Adipocyte (in vitro differentiated cells): ENCODE measurements around the gene FBLN1.
"Not testable (repeated sequence)": the region's sequence is repeated elsewhere in the genome, so short reads cannot be mapped to it uniquely, and the experiment has no call there.

Source experiments
- DNase-seq: peaks from one replicate; pipeline ENCODE4 v3.0.0-alpha.2; 2015; ENCODE audit warnings: low read depth
- H3K27me3 ChIP-seq: replicated peaks from 2 replicates; pipeline ENCODE4 v1.7.0; 2013; ENCODE audit warnings: mild to moderate bottlenecking, low read length, moderate library complexity; ENCODE audit not compliant: control insufficient read depth, insufficient read depth
- H3K36me3 ChIP-seq: 2 replicates; pipeline ENCODE4 v1.7.0; 2013; ENCODE audit warnings: low read length, mild to moderate bottlenecking, moderate library complexity; ENCODE audit not compliant: control insufficient read depth, insufficient read depth, severe bottlenecking
- H3K4me1 ChIP-seq: 2 replicates; pipeline ENCODE4 v1.7.0; 2013; ENCODE audit warnings: mild to moderate bottlenecking, low read length, moderate library complexity; ENCODE audit not compliant: control insufficient read depth, insufficient read depth
- H3K4me3 ChIP-seq: 2 replicates; pipeline ENCODE4 v1.7.0; 2013; ENCODE audit warnings: mild to moderate bottlenecking, low read length, moderate library complexity
- H3K9ac ChIP-seq: 2 replicates; pipeline ENCODE4 v1.7.0; 2013; ENCODE audit warnings: mild to moderate bottlenecking, low read length, moderate library complexity
- H3K9me3 ChIP-seq: 2 replicates; pipeline ENCODE4 v1.7.0; 2013; ENCODE audit warnings: mild to moderate bottlenecking, low read length, moderate library complexity; ENCODE audit not compliant: control insufficient read depth

Gene FBLN1

DNA sequence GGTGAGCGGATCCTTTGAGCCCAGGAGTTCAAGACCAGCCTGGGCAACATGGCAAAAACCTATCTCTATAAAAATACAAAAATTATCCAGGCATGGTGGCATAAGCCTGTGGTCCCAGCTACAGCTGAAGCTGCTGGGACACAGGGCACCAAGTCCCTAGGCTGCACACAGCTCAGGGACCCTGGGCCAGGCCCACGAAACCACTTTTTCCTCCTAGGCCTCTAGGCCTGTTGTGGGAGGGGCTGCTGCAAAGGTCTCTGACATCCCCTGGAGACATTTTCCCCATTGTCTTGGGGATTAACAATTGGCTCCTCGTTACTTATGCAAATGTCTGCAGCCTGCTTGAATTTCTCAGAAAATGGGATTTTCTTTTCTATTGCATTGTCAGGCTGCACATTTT is 39.0 kb upstream of the FBLN1 start:
- H3K9me3 ChIP-seq: peaks cover 16% of the 10 kb centered on the region
- not testable (repeated sequence) for DNase-seq, H3K9ac ChIP-seq, H3K36me3 ChIP-seq, H3K27me3 ChIP-seq, H3K4me3 ChIP-seq
- H3K4me1 ChIP-seq: peaks cover 16% of the 10 kb centered on the region

DNA sequence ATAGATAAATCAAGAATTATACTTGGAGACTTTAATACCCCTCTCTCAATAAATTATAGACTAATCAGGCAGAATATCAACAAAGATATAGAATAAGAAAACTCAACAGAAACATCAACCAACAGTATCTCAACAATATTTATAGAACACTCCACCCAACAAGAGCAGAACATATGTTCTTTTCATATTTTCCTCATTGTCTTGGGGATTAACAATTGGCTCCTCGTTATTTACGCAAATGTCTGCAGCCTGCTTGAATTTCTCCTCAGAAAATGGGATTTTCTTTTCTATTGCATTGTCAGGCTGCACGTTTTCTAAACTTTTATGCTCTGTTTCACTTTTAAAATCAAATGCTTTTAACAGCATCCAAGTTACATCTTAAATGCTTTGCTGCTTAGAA is 37.0 kb upstream of the FBLN1 start:
- no peaks in the 10 kb centered on the region for H3K27me3 ChIP-seq
- no peak for DNase-seq
- H3K9ac ChIP-seq: no peak overlapping the region
- peaks cover 29% of the 10 kb centered on the region for H3K4me1 ChIP-seq
- peaks cover 16% of the 10 kb centered on the region for H3K9me3 ChIP-seq
- no peak overlapping the region for H3K4me3 ChIP-seq
- H3K36me3 ChIP-seq: no peaks in the 10 kb centered on the region

DNA sequence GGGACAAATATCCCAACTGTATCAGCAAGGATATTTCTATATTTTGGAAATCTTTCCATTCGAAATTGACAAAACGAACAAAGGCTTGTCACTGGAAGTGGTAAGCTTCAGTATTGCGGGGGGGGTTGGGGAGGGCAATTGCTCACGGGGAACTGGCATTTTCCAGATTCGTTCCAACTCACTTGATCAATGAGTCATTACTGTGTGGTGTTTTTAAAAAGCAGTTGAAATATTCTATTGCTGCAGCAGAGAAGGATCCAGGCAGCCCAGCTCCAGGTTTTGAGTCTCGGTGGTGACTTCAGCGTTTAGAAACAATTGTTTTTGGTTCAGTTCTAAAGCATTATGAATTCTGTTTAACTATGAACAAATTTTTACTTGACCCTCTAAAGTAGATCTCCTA is 33.8 kb upstream of the FBLN1 start:
- Histone ChIP-seq H3K4me1 (peaks cover 31% of the 10 kb centered on the region), H3K4me3 (peak overlapping the region; percentile 51), H3K27me3 (no peaks in the 10 kb centered on the region), H3K9me3 (peaks cover 16% of the 10 kb centered on the region), H3K9ac (peak overlapping the region; percentile 83), H3K36me3 (no peaks in the 10 kb centered on the region)
- peak; percentile 84 for DNase-seq

DNA sequence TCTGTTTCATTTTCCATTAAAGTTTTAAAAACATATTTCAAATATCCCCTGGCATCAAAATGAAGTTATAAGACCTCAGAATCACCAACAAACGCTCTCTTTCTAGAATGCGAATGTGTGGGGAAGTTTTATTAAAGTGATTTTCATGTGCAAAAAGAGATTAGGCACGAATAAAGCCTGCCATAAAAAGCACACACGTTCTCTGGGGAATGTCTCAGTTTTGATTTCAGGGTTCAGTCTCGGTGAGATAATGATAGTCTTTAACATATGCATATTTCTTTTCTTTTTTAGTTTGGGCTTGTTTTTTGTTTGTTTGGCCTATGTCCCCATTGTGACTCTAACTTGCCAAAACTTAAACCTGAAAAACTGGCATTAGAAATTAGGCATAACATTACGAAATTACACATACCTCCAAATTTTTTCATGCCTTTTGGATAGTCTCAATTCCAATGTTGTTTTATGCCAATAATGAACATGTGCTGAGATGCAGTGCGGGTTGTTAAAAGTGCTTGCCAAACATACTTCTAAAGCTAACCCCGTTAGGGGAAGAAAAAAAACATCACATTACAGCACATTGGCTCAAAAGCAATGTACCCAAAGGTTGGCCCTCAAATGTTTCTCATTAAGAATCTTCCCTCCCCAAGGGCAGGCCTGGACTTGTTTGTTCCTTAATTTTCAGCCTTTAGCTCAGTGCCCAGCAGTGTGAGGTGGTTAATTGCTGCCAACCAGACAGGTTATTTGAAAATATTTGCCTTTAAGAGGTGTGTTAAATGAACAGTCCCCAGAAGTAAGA is 33.2 kb upstream of the FBLN1 start:
- Histone ChIP-seq H3K4me3 (peak overlapping the region; percentile 51), H3K27me3 (no peaks in the 10 kb centered on the region)
- DNase-seq: peak; percentile 88

DNA sequence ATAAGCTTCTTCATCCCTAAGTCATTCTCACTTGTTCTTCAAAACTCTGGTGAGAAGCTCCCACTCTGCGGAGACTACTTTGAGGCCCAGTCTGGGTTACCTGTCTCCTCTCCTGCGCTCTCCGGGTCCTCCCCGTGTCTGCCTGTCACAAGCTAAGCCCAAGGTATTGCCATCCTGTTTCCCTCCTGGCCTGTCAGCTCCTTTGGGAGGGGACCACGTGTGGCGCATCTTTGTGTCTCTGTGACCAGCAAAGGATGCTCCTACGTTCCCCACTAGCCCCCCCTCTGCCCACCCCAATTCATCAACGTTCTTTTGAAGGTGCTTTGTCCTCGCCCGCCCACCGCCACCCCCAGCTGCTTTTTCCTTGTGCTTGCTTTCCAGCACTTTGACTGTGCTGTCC is 31.8 kb upstream of the FBLN1 start:
- DNase-seq: no peak
- H3K4me3 ChIP-seq: no peak overlapping the region
- H3K9ac ChIP-seq: peak overlapping the region; percentile 7
- no peaks in the 10 kb centered on the region for H3K36me3 ChIP-seq
- peaks cover 41% of the 10 kb centered on the region for H3K4me1 ChIP-seq
- peaks cover 16% of the 10 kb centered on the region for H3K9me3 ChIP-seq
- H3K27me3 ChIP-seq: no peaks in the 10 kb centered on the region

More for the DNA sequence above, 33.2 kb upstream of the FBLN1 start:
- Histone ChIP-seq H3K4me1 (peaks cover 32% of the 10 kb centered on the region), H3K9ac (peak overlapping the region; percentile 83), H3K36me3 (no peaks in the 10 kb centered on the region), H3K9me3 (peaks cover 16% of the 10 kb centered on the region)

DNA sequence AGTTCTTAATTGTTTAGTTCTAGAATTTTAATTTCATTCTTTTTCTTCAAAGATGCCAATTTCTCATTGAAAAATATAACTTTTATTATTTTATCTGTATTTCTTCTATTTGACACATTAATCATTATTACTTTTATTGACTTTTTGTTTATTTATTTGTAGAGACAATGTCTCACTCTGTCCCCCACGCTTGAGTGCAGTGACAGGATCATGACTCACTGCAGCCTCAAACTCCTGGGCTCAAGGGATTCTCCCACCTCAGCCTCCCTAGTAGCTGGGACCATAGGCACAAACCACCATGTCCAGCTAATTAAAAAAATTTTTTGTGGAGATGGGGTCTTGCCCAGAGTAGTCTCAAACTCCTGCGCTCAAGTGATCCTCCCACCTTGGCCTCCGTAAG is 30.3 kb upstream of the FBLN1 start:
- no peak overlapping the region for H3K9ac ChIP-seq
- no peak overlapping the region for H3K4me3 ChIP-seq
- no peaks in the 10 kb centered on the region for H3K36me3 ChIP-seq
- H3K27me3 ChIP-seq: no peaks in the 10 kb centered on the region
- peaks cover 50% of the 10 kb centered on the region for H3K4me1 ChIP-seq
- no peak for DNase-seq
- H3K9me3 ChIP-seq: peaks cover 8% of the 10 kb centered on the region

DNA sequence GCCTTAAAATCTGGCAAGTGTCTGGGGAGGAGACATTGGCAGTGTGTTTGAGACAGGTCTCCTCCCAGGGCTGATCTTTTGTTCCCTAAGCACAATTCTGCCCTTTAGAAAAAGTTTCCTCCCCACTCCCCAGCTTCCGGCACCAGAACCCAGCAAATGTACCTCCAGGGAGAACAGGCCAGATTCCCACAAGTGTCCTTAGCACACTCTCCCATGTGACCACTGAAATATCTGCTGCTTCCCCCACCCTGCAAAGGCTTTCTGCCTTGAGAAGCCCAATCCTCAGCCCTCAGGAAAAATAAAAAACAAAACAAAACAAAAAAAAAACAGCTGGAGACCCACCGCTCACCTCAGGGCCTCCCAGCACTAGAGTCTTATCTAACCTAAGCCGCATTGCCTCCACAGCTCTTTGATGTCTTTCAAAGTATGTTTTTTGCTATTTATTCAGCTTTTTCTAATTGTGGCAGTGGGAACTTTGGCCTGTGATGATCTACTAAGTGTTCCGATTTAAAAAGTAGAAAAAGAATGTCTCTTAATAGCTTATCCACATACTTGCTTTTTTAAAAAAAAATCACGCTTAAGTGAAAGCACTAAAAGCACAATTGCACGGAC is 29.0 kb upstream of the FBLN1 start:
- Histone ChIP-seq H3K4me3 (no peak overlapping the region), H3K27me3 (no peaks in the 10 kb centered on the region), H3K9ac (peak overlapping the region; percentile 5), H3K36me3 (no peaks in the 10 kb centered on the region), H3K9me3 (no peaks in the 10 kb centered on the region), H3K4me1 (peaks cover 45% of the 10 kb centered on the region)
- DNase-seq: peak; percentile 42

DNA sequence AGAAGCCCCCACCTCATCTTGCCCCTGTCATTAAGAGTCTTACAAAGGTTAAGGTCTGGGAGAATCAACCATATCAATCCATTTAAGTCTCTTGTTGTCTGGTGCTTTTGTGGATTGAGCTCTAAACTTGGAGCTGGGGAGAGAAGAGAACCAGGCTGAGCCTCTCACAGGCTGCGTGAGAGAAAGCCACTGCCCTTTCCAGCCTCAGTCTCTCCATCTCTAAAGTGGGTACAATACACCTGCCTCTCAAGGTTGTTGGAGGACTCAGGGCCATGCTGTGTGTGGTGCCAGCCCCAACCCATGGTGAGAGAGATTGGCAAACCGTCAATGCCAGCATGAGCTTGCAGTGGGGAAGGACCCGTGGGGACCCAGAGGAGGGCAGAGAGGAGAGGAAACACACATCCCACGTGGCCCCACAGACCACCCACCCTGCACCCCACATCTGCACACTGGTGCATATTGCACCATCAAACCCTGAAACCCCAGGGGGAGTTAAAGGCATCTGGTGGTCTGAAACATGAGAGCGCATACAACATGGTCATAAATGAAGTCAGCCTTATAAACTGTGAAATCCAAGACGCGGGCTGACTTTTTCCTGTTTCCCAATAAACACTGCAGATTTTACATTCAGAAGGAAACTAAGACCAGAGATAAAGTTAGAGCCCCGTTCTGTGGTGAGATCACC is 27.5 kb upstream of the FBLN1 start:
- Histone ChIP-seq H3K27me3 (no peaks in the 10 kb centered on the region), H3K9ac (no peak overlapping the region), H3K9me3 (no peaks in the 10 kb centered on the region), H3K36me3 (no peaks in the 10 kb centered on the region), H3K4me3 (no peak overlapping the region), H3K4me1 (peaks cover 30% of the 10 kb centered on the region)
- DNase-seq: no peak

DNA sequence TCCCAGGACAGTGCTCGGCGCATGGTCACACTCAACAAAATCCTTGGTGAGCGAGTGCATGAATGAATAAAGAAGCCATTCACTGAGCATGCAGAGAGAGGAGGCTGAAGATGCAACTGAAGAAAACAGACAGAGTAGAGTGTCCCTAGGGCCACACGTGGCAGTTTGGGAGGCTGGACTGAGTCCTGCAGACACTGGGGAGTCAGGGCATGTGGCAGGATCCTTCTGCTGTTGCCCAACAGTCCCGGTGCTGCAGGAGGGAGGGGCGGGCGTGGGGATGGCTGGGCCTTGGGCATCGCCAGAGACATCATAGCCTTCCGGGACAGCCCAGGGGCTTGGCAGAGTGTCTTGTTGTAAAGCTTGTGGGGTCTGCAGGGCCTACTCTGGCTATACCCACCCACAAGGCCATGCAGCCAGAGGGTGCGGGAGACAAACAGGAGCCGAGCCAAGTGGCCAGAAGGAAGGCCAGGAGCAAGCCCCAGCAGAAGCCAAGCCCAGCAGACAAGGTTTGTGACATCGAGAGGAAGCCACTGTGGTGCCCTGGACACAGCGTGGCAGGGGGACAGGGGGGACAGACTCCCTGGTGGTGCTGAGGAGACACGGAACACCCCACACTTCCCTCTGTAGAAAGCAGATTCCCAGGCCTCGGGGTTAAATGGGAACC is 26.7 kb upstream of the FBLN1 start:
- H3K4me1 ChIP-seq: peaks cover 25% of the 10 kb centered on the region
- no peak overlapping the region for H3K4me3 ChIP-seq
- H3K36me3 ChIP-seq: no peaks in the 10 kb centered on the region
- no peak for DNase-seq
- H3K27me3 ChIP-seq: no peaks in the 10 kb centered on the region
- no peak overlapping the region for H3K9ac ChIP-seq
- H3K9me3 ChIP-seq: no peaks in the 10 kb centered on the region

DNA sequence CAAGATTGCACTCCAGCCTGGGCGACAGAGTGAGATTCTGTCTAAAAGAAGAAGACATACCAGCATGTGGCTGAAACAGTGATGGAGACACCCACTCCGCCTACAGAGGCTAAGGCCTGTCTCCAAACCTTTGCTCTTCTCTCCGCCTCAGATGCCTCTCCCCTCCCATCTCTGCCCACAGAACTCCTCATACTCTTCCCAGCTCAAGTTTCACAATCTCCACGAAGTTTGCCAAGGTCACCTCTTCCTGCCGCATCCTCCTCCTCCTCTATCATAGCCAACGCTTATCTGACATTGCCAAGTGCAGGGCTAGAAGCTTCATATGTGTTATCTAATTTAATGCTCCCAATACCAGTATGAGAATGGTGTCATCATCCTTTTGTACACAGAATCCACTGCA is 25.9 kb upstream of the FBLN1 start:
- Histone ChIP-seq H3K4me1 (peaks cover 24% of the 10 kb centered on the region), H3K27me3 (no peaks in the 10 kb centered on the region), H3K9ac (no peak overlapping the region), H3K36me3 (no peaks in the 10 kb centered on the region), H3K9me3 (no peaks in the 10 kb centered on the region), H3K4me3 (no peak overlapping the region)
- DNase-seq: no peak
